Right ventricle myocardium superior (tissue), 1 donor: ENCODE results near the gene RHPN2. TPM values are rescaled to one million over a fixed set of nuclear protein-coding genes. Genes with fewer than 3 reads are reported as not detected.

Experiments
- ATAC-seq: fragments of 200-7000 bp; cut with Tn5 transposase; one replicate; pipeline ENCODE4 v1.9.1; 2020; ENCODE audit warnings: mild to moderate bottlenecking; ENCODE audit not compliant: poor library complexity
- DNase-seq: peaks from one replicate; pipeline ENCODE4 v3.0.0-alpha.2; 2020
- intact Hi-C: fragments of 100-400 bp; cut with DNase I; formaldehyde crosslinking; loops from one replicate; pipeline ENCODE4 v1.11.2; 2022
- total RNA-seq: library from RNA; stranded (reverse); fragmentation: NEBNext Ultra II Directional; extraction: Animal tissue kit (Norgen Biotek cat#: 25700); gene quantifications from one replicate; pipeline ENCODE4 v1.2.1, GENCODE V29; 2021
- donor health status: DM: no; HTN: yes; CAD: no; lungs with severe emphysema.

The RHPN2 gene
- total RNA-seq, 1 donor from 2014 or later = 1.8 TPM

DNA sequence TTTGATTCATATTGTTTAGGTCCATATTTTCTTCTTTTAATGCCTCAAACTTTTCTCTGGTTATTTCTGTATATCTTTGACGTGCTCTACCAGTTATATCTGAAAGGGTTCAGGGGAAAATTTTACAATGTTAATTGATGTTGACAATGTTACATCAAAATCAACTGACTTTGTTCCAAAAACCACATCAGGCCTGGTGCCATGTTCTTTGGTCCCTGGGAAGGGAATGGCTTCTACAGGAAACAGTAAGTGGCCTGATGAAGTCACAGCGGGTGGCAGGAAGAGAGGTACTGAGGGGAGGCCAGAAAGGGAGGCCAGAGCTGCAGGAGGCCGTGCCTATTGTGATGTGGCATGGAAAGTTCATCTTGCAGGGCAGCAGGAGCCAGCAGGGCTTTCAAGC is 131.1 kb downstream of the RHPN2 start:
- intact Hi-C loops = no loop called here
- no peak for DNase-seq
- ATAC-seq = no peak

DNA sequence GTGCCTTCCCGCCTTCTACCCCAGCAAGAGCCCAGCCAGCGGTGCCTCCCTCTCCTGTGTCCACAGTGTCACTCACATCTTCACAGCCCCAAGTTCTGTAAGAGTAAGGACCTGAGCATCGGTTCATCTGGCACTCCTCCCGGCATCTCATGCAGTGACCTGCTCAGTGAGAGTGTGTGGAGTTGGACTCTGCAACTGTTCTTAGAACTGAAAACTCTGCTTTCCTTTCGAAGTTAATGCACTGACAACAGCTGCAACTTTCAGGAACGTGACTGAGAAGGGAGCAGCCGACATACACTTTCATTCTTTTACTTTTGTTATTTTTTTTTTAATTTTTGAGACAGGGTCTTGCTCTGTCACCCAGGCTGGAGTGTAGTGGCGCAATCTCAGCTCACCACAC is 134.1 kb downstream of the RHPN2 start:
- intact Hi-C loops = no loop called here
- DNase-seq = no peak
- no peak for ATAC-seq

DNA sequence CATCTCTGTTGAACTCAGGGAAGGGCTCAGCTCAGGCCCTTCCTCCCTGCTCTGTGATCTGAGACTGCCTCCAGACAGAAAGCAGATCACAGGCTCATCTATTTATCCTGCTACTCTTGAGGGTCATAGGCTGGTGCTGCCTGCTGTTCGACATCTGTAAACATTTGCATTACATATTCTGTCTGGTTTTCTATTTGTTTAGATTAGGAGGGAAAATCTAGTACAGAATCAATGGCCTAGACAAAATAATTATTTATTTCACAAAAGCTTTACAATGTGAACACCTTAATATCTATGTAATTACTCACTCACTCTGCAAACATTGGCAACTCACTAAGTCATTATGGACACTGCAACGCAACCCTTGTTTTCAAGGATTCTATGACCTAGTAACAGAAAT is 135.9 kb downstream of the RHPN2 start:
- intact Hi-C loops = no loop called here
- no peak for ATAC-seq

More for the DNA sequence above, 135.9 kb downstream of the RHPN2 start:
- DNase-seq = no peak

Other genes with a start within 250 kb of the RHPN2 start
- not detected for gene SLC7A9, start 195.1 kb downstream of the RHPN2 start, total RNA-seq
- gene CEP89, start 92.9 kb downstream of the RHPN2 start, total RNA-seq = 7.7 TPM
- gene FAAP24, start 92.6 kb downstream of the RHPN2 start, total RNA-seq = 0.75 TPM
- 6.0 TPM for gene GPATCH1, start 16.3 kb upstream of the RHPN2 start, total RNA-seq
- gene WDR88, start 67.2 kb upstream of the RHPN2 start, total RNA-seq = 0.38 TPM
- gene LRP3, start 129.4 kb upstream of the RHPN2 start, total RNA-seq = 16.4 TPM
- gene SLC7A10, start 161.0 kb upstream of the RHPN2 start, total RNA-seq = 0.13 TPM
- gene CEBPA, start 237.6 kb upstream of the RHPN2 start, total RNA-seq = 3.4 TPM